NCI-H1930 (cell line): ENCODE data around the gene PDE6B.
"Not testable (repeated sequence)": the region's sequence is repeated elsewhere in the genome, so short reads cannot be mapped to it uniquely, and the experiment has no call there.

Experiments used
- DNase-seq, 2 experiments: peaks; one replicate each; lab custom pipeline; 2025; lab: John Stamatoyannopoulos, UW

The PDE6B gene

DNA sequence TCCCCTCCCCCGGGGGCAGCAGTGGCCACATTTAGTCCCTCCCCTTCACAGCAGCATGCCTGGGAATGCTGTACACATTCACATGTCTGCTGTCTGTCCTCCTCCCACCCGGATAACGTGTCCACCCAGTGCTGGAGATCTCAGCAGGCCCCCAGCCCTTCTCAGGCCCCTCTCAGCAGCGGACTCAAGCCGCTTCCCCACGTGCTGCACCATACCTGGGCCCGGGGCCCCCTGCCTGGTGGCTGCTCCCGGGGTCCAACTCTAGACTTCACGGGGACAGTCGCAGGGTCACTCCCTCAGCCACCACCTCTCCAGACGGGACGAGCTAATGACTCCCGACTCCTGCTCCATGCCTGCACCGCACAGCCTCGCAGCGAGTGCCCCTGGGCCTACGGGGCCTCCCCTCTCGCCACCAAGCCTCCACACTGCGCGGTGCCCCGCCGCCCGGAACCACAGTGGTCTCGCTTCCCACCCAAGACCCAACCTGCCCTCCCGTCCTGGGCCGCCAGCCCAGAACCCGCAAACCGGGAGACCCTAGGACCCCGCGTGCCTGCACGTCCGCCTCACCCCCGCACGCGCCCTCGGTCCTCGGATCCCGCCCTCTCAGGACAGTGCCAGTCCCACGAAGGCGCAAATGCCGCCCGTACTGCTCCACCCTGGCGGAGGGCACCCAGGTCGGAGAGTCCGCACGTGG lies 79.0 kb downstream of the PDE6B start:
- DNase-seq: no peak

DNA sequence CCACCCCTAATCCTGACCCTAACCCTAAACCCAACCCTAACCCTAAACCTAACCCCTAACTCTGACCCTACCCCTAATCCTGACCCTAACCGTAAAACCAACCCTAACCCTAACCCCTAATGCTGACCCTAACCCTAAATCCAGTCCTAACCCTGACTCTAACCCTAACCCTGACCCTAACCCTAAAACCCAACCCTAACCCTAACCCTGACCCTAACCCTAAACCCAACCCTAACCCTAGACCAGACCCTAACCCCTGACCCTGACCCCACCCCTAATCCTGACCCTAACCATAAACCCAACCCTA lies 79.6 kb downstream of the PDE6B start:
- no peak for DNase-seq

DNA sequence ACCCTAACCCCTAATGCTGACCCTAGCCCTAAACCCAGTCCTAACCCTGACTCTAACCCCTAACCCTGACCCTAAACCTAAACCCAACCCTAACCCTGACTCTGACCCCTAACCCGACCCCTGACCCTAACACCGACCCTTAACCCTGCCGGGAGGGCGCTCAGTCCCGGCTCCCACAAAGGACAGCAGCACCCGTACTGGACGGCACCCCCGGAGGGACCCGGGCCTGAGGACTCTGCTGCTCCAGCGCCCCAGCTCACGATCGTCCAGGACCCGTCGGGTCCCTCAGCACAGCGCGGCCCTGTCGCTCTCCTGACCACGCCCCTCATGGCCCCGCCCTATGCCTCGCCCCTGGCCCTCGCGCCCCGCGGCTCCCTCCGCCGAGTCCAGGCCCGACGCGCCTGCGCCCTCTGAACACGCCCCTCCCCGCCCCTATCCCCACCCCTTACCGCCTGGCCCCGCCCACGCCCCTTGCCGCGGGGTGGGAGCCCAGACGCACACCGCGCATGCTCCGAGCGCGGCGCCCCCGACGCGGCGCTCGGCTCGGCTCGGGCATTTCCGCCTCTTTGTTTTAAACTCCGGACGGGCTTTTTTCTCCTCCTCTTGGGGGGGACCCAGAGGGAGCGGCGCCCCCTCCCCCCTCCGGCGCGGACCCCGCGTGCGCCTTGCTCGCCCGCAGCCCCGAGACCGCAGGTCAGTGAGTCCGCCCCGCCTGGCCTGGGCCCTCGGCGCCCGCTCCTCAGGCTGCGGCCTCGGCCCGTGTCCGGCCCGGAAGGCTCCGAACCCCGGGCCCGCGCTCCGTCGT lies 80.1 kb downstream of the PDE6B start, which contains the start of gene PCGF3:
PCGF3 (plus strand) TSS at position 555 of the 805 bp plus-strand sequence. CDS start 27,849 bp downstream, outside the sequence.
- DNase-seq: peak; percentile 88 to 91

DNA sequence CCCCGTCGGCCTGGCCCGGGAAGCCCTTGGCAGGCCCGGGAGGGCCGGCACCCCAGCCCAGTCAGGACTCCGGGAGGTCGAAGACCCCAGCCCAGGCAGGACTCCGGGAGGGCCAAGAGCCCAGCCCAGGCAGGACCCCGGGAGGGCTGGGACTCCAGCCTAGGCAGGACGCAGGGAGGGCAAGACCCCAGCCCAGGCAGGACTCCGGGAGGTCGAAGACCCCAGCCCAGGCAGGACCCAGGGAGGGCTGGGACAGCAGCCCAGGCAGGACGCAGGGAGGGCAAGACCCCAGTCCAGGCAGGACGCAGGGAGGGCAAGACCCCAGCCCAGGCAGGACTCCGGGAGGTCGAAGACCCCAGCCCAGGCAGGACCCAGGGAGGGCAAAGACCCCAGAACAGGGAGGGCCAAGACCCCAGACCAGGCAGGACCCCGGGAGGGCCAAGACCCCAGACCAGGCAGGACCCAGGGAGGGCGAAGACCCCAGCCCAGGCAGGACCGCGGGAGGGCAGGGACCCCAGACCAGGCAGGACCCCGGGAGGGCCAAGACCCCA lies 80.8 kb downstream of the PDE6B start:
- DNase-seq: not testable (repeated sequence)

DNA sequence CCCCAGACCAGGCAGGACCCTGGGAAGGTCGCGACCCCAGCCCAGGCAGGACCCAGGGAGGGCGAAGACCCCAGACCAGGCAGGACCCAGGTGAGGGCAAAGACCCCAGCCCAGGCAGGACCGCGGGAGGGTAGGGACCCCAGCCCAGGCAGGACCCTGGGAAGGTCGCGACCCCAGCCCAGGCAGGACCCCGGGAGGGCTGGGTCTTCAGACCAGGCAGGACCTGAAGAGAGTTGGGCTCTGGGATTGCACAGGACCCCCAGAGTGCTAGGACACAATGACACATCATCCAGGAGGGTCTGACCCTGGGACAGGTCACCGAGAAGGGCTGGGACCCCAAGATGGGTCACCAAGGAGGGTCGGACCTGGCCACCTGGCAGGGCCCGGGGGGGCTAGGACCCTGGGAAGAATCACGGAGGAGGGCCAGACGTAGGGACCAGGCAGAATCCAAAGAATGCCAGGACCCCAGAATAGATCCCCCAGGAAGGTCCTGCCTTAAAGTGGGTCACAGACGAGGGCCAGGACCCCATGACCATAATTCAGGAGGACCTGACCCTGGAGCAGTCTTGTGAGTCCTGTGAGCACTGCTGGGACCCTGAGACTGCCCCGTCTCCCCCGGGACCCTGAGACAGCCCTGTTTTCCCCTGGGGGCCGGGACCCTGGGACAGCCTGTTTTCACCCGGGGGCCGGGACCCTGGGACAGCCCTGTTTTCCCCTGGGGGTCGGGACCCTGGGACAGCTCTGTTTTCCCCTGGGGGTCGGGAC lies 81.6 kb downstream of the PDE6B start:
- no peak for DNase-seq

DNA sequence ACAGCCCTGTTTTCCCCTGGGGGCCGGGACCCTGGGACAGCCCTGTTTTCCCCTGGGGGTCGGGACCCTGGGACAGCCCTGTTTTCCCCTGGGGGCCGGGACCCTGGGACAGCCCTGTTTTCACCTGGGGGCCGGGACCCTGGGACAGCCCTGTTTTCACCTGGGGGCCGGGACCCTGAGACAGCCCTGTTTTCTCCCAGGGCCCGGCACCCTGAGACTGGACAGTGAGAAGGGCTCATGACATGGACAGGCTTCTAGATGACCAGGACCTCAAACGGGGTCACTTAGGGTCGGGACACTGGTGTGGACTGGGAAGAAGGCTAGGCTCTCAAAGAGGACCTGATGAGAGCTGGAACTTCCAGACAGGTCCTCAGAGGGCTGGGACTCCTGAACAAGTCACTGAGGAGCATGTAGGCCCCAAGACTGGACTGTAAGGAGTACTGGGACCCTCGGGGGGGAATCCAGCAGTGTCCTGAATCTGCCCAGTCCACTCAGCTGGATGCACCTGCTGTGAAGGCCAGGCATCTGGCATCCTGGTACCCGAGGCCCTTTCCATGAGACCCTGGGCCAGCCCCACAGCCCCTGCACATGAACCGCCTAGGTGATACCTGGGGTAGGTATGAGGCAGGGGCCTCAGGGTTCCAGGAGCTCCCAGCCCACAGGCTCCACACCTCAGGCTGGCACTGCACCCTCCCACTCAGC lies 82.7 kb downstream of the PDE6B start:
- no peak for DNase-seq

DNA sequence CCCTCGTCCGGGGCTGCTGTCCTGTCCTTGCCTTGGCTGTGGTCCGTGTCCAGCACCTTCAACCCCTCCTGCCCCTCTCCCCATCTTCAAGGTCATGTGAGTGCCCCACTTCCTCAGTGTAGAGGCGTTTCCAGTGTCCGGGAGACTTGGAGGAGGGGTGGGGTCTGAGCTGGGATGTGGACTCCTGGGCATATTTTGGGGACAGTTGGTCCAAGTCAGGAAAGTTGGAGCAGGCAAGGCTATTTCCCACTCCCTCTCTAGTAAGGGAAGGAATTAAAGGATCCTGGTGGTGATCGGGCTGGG lies 83.2 kb downstream of the PDE6B start:
- DNase-seq: no peak

DNA sequence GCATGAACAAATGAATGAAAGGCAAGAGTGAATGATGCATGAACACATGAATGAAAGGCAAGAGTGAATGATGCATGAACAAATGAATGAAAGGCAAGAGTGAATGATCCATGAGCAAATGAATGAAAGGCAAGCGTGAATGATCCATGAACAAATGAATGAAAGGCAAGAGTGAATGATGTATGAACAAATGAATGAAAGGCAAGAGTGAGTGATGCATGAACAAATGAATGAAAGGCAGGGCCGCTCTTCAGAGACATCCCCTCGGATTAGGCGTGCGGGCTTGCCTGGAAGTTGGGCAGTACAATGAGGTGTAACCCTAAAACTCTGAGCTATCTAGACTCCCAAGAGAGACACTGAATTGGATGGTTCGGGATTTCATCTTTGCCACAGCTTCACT lies 84.0 kb downstream of the PDE6B start:
- DNase-seq: no peak

DNA sequence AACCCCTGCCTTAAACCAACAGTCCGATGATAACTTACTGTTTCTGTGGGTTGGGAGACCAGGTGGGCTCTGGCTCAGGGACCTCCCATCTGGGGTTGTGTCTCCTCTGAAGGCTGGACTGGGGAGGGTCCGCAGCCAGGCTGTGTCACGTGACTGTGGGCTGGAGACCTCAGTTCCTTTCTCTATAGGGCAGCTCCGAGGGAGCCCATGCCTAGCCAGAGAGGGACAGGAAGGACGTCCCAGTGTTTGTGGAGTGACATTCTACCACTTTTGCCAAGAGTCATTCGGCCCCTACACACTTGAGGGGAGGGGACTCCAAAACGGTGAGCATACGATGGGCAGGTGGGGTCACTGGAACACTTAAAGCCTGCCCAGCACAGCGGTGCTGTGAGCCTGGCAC lies 84.7 kb downstream of the PDE6B start:
- DNase-seq: no peak

DNA sequence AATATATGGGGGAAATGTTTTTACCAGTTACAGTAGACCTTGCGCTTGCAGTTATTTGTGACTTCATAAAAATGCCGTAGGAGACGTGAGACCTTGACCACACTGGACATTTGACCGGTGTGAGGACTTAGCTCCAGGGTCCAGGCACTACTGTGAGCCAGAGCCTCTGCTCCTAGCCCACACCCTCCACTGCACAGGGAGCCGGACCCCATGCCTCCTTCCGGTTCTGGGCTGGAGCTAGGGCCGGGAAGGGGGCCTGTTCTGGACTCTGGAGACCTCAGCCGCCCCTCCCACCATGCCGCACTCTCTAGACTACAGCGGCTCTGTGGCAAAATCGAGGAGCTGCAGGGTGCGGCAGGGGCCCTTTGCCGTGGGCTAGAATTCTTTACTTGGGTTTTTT lies 85.5 kb downstream of the PDE6B start:
- DNase-seq: no peak

DNA sequence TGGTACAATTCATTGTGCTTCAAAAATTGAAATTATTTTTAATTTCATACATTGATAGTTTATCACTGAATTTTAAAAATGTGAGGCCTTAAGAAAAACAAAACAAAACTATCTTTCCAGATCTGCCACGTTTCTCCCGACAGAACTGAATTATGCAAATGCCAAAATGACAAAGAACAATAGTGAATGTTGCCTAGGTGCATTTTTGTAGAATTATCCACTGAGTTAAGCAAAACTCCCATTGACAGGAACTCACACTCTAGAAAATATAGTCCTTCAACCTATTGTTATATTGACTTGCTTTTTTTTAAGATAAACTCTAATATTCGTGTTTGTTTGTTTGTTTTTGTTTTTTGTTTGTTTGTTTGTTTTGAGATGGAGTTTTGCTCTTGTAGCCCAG lies 86.7 kb downstream of the PDE6B start:
- DNase-seq: no peak

DNA sequence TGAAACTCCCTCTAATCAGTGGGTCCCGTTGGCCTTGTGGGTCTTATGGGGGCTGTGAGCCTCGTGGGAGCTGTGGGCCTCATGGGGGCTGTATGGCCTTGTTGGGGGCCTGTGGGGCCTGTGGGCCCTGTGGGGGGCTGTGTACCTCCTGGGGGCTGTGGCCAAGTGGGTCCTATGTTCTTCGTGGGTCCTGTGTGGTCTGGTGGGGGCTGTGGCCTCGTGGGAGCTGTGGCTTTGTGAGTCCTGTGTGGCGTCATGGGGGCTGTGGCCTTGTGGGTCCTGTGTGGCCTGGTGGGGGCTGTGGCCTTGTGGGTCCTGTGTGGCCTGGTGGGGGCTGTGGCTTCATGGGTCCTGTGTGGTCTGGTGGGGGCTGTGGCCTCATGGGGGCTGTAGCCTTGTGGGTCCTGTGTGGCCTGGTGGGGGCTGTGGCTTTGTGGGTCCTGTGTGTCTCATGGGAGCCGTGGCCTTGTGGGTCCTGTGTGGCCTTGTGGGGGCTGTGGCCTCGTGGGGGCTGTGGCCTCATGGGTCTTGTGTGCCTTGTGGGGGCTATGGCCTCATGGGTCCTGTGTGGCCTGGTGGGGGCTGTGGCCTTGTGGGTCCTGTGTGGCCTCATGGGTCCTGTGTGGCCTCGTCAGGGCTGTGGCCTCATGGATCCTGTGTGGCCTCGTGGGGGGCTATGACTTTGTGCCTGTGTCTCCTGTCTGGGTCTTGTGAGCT lies 87.7 kb downstream of the PDE6B start:
- DNase-seq: no peak

DNA sequence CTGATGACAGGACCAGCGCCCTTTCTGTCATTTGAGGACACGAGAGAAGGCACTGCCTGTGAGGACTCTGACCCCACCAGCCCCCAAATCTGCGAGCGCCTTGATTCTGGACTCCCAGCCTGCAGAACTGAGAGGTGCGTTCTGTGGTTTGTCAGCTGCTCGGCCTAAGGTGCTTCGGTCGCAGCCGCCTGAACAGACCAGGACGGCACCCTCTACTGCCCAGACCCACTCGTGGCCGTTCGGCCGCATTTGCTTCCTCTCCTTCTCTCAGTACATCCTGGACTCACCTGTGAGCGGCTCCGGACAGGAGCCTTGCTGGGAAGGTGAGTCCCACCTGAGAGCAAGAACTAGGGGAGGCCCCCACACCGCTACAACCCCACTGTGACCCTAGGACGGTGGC lies 88.7 kb downstream of the PDE6B start:
- no peak for DNase-seq

DNA sequence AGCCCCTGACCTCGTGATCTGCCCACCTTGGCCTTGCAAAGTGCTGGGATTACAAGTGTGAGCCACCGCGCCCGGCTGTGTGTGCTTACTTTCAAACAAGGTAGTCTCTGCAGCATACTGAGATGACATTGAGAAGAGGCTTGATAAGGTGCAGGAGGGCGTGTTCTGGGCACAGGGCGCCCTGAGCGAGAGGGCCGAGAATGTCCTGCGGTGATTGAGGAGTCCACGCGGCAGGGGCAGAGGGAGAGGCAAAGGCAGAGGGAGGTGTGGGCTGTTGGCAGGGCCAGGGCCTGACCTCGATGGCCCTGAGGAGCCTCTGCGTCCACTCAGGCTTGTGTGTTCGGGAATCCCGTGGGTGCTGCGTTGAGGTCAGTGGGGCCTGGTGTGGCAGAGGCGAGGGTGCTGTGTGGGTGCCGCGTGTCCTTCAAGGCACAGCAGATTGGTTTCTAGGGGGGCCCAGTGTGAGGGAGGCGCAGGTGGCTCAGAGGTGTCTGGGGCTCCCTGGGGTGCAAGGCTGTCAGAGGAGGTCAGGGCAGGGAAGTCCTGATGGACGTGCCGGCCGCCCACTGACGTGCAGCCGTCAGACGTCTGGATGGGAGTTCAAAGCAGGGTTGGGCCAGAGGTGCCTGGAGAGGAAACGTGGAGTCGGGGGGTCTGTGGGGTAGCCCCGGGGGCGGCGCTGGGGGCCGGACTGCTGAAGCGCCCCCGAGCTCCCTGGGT lies 92.4 kb downstream of the PDE6B start:
- no peak for DNase-seq

DNA sequence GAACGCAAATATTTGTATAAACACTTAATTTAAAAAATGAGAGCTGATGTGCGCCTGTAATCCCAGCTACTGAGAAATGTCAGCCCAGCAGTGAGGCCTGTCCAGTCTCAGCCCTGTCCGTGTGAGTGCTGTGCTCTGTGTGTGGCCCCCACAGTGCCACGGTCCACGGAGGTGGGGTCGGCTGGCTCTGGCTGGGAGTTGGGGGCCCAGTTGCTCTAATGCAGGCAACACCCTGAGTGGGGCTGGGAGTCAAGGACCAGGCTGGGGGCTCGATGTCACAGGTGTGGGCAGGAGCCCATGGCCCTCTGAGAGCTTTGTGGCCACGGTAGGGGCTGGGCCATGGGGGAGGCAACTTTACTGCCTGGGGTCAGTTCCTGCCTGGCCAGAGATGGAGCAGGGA lies 93.1 kb downstream of the PDE6B start:
- no peak for DNase-seq
